ENCODE data around the gene CTTNBP2.

CTTNBP2 gene, protein sequence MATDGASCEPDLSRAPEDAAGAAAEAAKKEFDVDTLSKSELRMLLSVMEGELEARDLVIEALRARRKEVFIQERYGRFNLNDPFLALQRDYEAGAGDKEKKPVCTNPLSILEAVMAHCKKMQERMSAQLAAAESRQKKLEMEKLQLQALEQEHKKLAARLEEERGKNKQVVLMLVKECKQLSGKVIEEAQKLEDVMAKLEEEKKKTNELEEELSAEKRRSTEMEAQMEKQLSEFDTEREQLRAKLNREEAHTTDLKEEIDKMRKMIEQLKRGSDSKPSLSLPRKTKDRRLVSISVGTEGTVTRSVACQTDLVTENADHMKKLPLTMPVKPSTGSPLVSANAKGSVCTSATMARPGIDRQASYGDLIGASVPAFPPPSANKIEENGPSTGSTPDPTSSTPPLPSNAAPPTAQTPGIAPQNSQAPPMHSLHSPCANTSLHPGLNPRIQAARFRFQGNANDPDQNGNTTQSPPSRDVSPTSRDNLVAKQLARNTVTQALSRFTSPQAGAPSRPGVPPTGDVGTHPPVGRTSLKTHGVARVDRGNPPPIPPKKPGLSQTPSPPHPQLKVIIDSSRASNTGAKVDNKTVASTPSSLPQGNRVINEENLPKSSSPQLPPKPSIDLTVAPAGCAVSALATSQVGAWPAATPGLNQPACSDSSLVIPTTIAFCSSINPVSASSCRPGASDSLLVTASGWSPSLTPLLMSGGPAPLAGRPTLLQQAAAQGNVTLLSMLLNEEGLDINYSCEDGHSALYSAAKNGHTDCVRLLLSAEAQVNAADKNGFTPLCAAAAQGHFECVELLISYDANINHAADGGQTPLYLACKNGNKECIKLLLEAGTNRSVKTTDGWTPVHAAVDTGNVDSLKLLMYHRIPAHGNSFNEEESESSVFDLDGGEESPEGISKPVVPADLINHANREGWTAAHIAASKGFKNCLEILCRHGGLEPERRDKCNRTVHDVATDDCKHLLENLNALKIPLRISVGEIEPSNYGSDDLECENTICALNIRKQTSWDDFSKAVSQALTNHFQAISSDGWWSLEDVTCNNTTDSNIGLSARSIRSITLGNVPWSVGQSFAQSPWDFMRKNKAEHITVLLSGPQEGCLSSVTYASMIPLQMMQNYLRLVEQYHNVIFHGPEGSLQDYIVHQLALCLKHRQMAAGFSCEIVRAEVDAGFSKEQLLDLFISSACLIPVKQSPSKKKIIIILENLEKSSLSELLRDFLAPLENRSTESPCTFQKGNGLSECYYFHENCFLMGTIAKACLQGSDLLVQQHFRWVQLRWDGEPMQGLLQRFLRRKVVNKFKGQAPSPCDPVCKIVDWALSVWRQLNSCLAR (N-terminal part only)
- total RNA-seq = 0 reads per million in 3 experiments

DNA sequence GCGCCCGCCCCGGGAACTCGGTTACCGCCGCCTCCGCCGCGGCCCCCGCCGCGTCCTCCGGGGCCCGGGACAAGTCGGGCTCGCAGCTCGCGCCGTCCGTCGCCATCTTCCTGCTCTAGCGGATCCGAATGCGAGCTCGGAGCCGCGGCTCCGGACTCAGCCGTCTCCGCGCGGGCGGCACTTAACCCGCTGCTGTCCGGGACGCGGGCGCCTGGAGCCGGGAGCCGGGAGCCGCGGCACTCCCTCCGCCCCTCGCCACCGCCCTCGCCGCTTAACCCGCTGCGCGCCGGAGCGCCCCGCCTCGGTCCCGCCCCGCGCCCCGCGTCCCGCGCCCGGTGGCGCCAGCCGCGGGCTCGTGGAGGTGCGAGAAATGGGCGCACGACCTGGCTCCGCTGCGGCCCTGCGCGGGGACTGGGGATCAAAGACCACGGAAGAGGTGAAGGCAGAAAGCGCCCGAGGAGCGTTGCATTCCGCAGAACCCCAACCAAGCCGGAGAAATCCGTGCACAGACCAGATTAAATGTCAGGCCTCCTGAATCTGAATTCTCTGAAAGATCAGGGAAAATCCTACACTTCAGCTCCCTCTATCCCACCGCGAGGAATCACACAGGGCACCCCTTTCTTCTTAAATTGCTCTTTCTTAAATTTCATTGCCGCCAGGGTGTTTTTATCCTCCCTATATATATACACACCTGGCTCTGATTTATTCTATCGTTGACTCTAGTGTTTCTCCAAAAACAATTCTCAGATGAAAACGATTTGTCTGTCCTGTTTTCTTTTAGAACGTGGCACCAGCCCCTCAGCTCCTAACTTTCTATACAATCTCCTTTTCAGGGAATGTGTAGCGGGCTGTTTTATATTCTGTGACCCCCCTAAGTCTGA, at the start of gene CTTNBP2:
Gene CTTNBP2 (minus strand): TSS at position 132 of the 881 bp plus-strand sequence. CDS start 26 bp downstream, at position 106.
- no peak for DNase-seq

DNA sequence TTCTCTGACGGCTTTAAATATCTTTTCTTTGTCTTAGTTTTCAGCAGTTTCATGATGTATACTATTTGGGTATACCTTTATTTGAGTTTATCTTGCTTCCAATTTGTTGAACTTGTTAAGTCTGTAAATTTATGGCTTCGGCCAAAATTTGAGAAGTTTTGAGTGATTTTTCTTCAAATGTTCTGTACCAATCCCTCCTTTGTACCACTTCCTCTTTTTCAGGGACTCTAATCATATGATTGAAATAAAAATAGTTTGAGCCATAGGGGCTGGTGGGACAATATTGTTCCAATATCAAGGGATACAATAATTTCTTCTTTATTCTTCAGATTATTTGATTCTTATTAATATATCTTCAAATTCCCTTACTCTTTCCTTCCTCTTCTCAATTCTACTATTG, 43.1 kb upstream of the CTTNBP2 start:
- DNase-seq = no peak

DNA sequence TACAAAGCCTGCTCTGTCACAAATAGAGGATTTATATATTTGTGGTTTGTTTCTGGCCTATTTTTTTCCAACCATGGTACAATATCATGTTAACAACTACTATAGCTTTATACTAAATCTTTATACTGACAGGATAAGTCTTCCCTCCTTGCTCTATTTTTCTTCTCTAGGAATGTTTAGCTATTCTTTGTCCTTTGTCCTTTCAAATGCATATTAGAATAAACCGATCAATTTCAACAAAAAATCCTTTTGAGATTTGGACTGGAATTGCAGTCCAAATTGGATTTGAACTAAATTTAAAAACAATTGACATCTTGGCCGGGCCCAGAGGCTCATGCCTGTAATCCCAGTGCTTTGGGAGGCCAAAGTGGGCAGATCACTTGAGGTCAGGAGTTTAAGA, 39.2 kb upstream of the CTTNBP2 start:
- DNase-seq = no peak

DNA sequence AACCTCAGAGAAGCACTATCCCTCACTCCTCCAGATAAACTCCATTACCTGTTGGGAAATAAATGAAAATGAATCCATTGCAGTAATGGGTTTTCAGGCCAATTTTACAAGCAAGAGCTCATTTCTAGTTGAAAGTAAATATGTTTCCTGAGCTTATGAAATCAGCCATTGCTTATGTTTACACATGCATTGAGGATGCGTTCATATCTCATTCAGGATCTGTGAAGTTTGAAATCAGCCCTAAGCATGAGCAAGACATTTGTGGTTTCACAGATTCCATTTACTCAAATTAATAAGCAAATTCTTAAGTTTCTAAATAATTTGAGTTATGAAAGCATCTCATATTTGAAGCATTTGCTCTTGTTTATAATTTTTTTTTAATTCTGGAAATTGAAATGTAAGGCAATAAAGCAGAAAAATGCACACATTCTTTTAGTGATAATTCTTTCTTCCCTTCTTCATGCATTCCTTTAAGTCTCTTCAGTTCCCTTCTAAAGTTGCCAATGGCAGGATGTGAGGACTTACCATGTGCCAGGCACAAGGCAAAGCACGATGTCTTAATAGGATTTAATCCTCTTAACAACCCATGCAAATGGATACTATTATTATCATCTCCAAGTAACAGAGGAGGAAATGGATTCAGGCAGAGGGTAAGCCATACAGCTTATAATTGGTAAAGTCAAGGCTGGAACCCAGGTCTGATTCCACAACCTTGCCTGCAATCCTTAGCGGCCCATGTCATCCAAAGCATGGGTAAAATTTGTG, 35.0 kb upstream of the CTTNBP2 start:
- DNase-seq = no peak

DNA sequence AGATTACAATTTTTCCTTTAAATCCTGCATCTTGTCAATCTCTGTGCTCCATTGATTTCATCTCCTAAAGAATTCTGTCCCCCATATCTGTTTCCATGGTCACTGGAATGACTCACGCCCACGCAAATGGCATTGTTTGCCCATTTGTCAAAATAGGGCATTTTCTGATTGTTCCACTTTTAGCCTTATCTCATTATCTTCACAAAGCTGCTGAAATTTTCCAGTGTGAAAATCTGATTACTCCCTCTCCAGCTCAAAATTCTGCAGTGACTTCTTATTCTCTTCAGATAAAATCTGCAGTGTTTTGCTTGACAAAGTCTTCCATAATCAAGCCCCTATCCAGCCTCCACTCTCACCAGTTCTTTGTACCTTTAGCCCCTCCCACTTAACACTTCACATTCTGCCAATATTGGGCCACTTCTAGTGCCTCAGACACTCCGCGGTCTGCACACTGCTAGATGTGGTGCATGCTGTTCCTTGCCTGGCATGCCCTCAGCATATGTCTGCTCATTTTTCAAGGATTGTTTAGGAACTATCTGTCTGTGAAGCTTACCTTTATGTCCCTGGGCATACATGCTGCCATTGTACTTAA, 33.9 kb upstream of the CTTNBP2 start:
- no peak for DNase-seq

DNA sequence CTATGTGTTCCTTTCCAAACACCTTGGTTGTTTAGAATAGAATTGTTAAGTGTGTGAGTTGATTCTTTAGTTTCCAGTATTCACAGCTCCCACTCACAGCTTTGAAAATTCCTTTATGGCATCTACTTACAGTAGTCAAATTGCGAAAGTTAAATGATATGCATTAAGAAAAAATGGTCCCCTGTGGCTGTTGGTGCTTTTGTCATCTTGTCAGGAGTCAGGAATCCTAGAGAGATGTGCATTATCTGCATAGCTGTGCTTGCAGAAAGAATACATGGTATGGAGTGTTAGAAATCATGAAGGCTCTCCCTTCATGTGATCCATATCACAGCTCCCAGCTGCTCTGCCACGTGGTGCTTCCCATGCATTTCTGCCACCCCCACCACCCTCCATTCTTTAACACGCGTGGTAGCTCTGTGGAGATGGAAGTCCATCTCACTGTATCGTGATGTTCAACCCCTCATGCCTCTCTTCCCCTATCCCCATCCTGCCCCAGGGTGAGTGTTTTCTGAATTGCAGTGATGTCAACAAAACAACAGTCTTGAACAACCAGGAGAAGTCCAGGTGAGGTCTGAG, 29.2 kb upstream of the CTTNBP2 start:
- no peak for DNase-seq

DNA sequence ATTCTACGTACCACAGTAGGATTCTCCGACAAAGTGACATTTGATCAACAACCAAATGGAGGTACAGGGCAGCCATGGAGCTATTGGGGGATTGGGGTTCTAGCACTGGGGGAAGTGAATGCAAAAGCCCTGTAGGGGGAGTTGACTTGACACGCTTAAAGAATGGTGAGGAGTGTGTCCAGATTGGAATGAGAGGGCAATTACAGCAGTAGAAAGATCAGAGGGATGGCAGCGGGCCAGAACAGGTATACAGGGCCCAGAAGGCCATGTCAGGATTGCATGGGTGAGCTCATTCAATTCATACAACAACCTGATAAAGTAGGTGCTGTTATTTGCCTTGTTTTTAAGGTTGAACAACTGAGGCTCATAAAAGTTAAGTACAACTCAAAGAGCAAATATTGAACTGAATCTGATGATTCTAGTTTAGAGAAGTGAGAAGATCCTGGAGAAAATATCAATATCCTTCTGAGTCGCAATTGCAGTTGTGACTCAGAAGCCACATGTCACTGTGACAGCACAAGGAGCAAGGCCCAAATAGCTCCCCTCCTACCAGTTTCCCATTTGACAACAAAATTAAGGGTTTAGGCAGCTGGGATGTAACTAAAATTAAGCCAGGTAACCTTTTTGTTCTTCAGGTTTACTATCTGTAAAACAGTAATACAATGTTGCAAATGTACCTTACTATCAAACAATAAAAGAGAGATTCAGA, 28.0 kb upstream of the CTTNBP2 start:
- DNase-seq = no peak

DNA sequence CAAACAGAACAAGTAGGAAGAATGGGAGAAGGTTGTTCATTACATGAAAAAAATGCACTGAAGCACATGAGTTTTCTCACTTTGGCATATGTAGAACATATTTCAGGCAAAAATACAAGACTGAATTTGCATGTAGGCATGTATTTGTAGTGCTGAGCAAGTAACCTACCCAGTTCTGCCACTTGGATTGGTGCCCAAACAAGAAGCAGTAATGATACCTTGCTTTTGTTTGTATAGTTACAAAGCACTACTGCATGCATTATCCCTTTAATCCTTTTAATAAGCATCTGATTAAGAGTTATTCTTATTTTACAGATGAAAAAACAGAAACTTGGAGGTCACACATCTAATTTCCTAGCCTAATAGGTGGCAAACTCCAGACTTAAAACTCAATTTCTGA, 23.1 kb upstream of the CTTNBP2 start:
- DNase-seq = no peak

DNA sequence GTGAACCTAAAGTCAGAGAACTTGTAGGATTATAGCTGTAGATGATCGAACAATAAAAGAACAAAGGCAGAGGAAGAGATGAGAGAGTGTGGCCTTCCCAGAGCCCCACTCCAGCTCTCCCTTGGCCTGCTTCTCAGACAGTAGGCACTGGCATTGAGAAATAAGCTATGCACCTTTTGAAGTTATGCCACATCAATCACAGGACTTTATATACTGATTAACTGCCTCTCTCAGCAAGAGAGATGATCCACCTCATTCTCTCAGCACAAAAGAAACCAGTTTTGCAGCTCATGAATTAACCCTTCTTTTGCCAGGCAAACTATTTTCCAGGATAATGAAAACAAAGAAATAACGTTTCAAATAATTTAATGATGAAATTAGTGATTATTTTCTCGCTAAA, 22.0 kb upstream of the CTTNBP2 start:
- DNase-seq = no peak

DNA sequence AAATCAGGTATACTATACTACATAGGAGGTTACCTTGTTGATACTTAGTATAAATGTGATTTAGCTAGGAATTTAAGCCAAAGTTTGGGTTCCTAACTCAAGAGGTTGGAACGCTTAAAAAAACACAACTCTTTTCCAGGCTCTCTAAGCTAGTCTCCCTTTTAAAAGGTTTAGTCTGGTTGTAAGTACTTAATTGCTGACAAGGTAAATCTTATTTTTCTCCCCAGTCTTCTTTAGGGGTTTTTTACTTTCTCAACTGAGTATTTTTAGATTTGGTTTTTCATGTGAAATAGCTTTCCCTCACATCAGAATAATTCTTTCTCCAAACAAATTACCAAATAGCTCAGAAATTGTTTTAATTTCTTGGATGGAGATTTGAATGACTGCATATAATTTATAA, 20.8 kb upstream of the CTTNBP2 start:
- no peak for DNase-seq

DNA sequence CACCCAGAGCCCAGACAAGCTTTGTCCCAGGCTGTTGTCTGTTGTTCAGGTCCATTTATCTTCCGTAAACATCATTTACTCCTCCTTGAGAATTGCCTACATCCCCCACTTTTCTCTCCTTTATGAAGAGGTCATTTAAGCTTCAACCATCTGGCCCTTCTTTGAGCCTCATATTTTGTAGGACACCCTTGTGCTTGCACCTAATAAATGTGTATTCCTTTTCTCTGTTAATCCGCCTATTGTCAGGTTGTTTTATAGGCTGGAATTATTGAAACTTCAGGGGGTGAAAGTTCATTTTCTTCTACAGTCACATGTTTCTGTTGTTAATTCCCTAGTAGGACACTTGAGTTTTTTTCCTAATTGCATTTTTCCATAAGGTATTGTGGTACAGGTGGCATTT, 19.6 kb upstream of the CTTNBP2 start:
- DNase-seq = no peak

DNA sequence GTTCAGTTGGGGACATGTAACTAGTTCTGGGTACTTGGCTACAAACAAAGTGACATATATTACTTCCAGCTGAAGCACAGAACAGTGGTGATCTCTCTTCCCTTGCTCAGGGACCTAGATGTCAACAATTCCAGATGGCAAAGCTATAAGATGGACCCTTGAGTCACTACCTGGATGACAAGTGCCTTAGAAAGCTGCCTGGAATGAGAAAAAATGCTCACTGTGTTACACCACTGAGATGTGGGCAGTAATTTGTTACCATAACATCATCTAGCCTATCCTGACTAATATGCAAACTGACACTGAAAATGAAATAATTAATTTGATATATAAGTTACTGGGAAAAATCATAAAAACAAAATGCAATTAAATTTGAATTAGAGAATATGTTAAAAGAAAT, 16.4 kb upstream of the CTTNBP2 start:
- no peak for DNase-seq

DNA sequence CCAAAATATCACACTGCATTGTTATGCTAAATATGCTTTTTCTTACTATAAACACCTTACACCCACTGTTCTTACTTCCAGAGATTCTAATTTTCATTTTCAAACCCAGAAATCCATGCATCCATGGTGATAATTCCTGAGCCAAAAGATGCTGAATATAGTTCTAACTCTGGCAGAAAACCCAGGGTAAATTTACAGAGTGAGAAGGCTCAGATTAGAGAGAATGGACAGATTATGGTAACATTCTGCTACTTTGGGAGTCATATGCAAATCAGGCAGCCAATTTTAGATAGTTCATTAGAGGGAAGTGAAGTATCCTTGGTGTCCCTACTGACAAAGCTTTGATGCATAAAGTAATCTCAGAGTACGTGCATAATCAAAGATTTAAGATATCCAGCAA, 15.4 kb upstream of the CTTNBP2 start:
- DNase-seq = no peak

DNA sequence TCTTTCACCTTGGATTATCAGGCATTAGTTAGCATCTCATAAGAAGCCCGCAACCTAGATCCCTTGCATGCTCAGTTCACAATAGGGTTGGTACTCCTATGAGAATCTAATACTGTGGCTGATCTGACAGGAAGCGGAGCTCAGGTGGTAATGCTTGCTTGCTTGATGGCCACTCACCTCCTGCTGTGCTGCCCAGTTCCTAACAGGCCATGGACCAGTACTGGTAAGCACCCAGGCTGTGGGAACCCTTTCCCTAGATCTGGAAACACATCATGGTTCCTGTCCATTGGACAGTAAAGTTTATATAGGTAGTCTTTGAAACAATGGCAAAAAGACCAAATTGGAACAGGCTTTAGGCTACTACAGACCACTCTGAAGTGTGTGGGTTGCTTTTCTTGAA, 9.4 kb upstream of the CTTNBP2 start:
- DNase-seq = no peak

DNA sequence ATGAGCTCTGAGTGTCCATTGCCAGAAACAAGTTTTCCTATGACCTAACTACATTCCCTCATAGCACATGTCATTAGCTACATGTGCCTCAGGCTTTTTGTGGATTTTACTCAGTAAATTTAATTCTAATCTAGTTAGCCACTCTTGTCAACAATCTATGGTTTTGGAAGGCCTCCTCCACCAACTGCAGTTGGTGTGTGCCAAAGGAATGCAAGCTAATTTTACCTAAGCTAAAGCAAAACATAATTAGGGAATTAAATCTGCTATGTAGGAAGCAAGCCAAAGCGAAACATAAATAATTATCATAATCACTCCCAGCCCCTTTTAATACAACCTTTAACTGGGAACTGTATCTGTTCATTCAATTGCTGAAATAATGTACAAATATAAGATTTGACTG, 3.5 kb upstream of the CTTNBP2 start:
- DNase-seq = no peak

DNA sequence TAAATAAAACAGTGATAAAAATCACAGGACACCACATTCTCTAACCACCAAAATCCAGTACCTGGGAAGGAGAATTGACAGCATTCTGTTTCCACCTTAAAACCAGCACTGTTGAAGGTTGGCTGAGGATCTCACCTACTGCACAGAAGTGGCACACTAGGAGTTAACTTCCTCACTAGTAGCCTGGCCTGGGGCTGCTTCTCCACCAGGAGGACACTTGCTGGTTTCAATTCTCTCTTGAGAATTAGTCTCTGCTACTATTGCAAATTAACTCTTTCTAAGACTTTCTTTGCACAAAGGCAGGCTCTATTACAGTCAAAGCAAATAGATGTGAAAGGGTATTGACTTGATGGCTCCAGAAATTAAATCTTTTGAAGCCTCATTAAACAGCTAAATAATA, 2.3 kb upstream of the CTTNBP2 start:
- no peak for DNase-seq

DNA sequence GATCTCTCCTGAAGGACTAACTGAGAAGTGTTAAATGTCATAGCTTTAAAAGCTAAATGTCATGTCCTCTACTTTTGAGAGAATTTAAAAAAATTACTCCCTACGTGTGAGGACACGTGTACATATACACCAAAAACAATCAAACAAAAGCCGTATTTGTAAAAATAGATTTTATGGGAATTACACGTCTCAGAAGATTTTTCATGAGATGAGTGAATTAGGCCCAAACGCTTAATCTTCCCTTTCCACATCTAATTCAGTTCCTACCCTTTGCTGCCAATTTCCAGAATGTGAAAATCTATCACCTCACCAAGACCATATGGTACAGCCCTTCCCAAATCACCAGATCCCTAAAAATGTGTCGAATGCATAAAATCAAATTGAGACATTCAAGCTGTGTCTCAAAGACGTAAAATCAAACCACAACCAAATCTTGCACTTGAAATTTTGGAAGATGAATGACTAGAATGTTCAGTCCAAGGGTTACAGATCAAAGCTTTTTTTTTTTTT, 1.0 kb upstream of the CTTNBP2 start:
- DNase-seq = no peak

DNA sequence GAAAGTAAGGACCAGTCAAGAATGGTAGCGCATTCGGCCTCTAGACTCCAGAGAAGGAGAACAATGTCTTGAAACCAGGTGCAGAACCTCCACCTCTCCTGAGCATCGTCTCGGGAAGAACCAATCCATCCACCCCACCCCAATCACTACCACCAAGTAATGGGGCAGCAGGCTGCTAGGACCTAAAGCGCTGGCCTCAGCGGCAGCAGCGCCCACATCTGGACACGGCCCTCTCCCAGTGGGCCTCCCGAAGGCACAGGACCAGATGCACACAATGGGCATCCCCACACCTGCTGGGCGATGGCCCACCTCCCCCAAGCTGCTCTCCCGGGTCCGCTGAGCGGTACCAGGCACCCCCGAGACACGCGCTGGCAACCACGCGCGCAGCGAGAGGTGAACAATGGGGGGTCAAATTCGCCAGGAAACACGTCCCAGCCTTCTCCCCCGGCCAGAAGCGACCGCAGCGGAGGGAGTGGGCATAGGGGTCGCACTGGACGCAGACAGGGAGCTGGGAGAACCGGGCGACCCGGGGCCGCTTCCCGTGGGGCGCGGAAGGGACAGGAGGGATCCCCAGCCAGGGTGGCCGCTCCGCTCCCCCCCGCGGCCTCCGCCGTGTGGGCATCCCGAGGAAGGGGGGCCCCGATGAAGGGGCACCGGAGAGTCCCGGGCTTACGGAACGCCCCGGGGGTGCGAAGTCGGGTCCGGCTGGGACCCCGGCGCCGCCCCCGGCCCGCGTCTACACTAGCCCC, 506 bp downstream of the CTTNBP2 start:
- no peak for DNase-seq
